B cell (primary cell): ENCODE results near the gene PPP1R14C. TPM values are rescaled to one million over a fixed set of nuclear protein-coding genes. Genes with fewer than 3 reads are reported as not detected.

ENCODE experiments used
- ATAC-seq: fragments of 200-7000 bp; cut with Tn5 transposase; one replicate; pipeline ENCODE4 v1.10.0; 2021; ENCODE audit warnings: low read depth, mild to moderate bottlenecking, moderate number of reproducible peaks, moderate library complexity
- CTCF ChIA-PET: fragments of 350-600 bp; sonication (Branson Sonifier 250); formaldehyde crosslinking; loops from one replicate; lab custom pipeline; 2021; ENCODE audit warnings: antibody characterized with exemption, inconsistent platforms; lab: Charles Lee
- POLR2A ChIA-PET: fragments of 350-600 bp; sonication (Branson Sonifier 250); formaldehyde crosslinking; loops from one replicate; lab custom pipeline; 2021; ENCODE audit warnings: antibody characterized with exemption; lab: Charles Lee
- DNase-seq: peaks from one replicate; pipeline ENCODE4 v3.0.0; 2013
- H2AFZ ChIP-seq: 2 replicates; pipeline ENCODE4 v1.6.1; 2012; ENCODE audit warnings: mild to moderate bottlenecking, low read depth, low read length; ENCODE audit not compliant: insufficient read depth, poor library complexity, severe bottlenecking
- H3K27ac ChIP-seq, 2 donors: 1 replicate in 1 of 2; 2 replicates in 1 of 2; pipeline ENCODE4 v1.5.1; 2012 to 2013; ENCODE audit warnings: low read length in 2 of 2, mild to moderate bottlenecking in 2 of 2, moderate library complexity in 1 of 2
- H3K27me3 ChIP-seq, 4 experiments: fragments of 200-600 bp in 1 of 4; sonication (generic) in 1 of 4; replicated peaks in 1 of 4; 1 replicate in 2 of 4; 2 replicates in 2 of 4; pipeline versions ENCODE4 v1.6.1 to v1.7.0; 2013 to 2016; ENCODE audit warnings: low read length in 3 of 4, mild to moderate bottlenecking in 2 of 4, mixed read lengths in 1 of 4, moderate library complexity in 1 of 4; ENCODE audit not compliant: insufficient read depth in 4 of 4, control insufficient read depth in 3 of 4; ENCODE audit errors: control extremely low read depth in 1 of 4
- H3K36me3 ChIP-seq, 2 experiments: replicated peaks in 1 of 2; 1 replicate in 1 of 2; 2 replicates in 1 of 2; pipeline versions ENCODE4 v1.6.1 to v1.7.1; 2013; ENCODE audit warnings: low read length in 1 of 2; ENCODE audit not compliant: insufficient read depth in 2 of 2, control insufficient read depth in 1 of 2; ENCODE audit errors: control extremely low read depth in 1 of 2, extremely low read depth in 1 of 2
- H3K4me1 ChIP-seq, 2 donors: fragments of 200-600 bp in 1 of 2; sonication (generic) in 1 of 2; 1 replicate in 1 of 2; 2 replicates in 1 of 2; pipeline versions ENCODE4 v1.5.1 to v1.6.1; 2013 to 2017; ENCODE audit warnings: low read length in 2 of 2; ENCODE audit not compliant: control insufficient read depth in 2 of 2, insufficient read depth in 2 of 2
- H3K4me2 ChIP-seq: replicated peaks from 2 replicates; pipeline ENCODE3; 2012; ENCODE audit warnings: mild to moderate bottlenecking, low read depth, low read length; ENCODE audit not compliant: poor library complexity, severe bottlenecking
- H3K4me3 ChIP-seq, 5 experiments: fragments of 200-600 bp in 1 of 5; sonication (generic) in 1 of 5; 1 replicate in 3 of 5; 2 replicates in 2 of 5; pipeline versions ENCODE4 v1.5.1 to v1.7.0; 2011 to 2016; ENCODE audit warnings: low read length in 4 of 5, mild to moderate bottlenecking in 4 of 5, low read depth in 2 of 5, control low read depth in 1 of 5, moderate library complexity in 1 of 5; ENCODE audit not compliant: insufficient read depth in 1 of 5; ENCODE audit errors: control extremely low read depth in 1 of 5, extremely low read depth in 1 of 5
- H3K79me2 ChIP-seq: fragments of 200-600 bp; sonication (generic); one replicate; pipeline ENCODE4 v1.6.0; 2016; ENCODE audit warnings: low read length; ENCODE audit not compliant: control insufficient read depth, insufficient read depth
- H3K9ac ChIP-seq: fragments of 200-600 bp; sonication (generic); 2 replicates; pipeline ENCODE4 v1.6.1; 2017; ENCODE audit warnings: mild to moderate bottlenecking, low read length, moderate library complexity
- H3K9me3 ChIP-seq, 3 donors: one replicate each; pipeline versions ENCODE4 v1.6.1 to v1.7.1; 2013; ENCODE audit warnings: low read length in 2 of 3; ENCODE audit not compliant: control insufficient read depth in 2 of 3, insufficient read depth in 1 of 3; ENCODE audit errors: control extremely low read depth in 1 of 3
- H4K20me1 ChIP-seq: 2 replicates; pipeline ENCODE4 v1.6.0; 2012; ENCODE audit warnings: mild to moderate bottlenecking, low read length; ENCODE audit not compliant: insufficient read depth, control insufficient read depth, poor library complexity, severe bottlenecking
- H3K27ac Mint-ChIP-seq: one replicate; pipeline ENCODE4 v1.8.0; 2021; ENCODE audit warnings: mixed read lengths
- H3K27me3 Mint-ChIP-seq: one replicate; pipeline ENCODE4 v1.8.0; 2021; ENCODE audit warnings: mixed read lengths
- H3K4me1 Mint-ChIP-seq: one replicate; pipeline ENCODE4 v1.8.0; 2021; ENCODE audit warnings: mixed read lengths
- H3K4me3 Mint-ChIP-seq: one replicate; pipeline ENCODE4 v1.8.0; 2021; ENCODE audit warnings: mixed read lengths
- H3K9me3 Mint-ChIP-seq: one replicate; pipeline ENCODE4 v1.8.0; 2022; ENCODE audit warnings: mixed read lengths; ENCODE audit not compliant: insufficient read depth
- CTCF ChIP-seq: fragments of 200-600 bp; IDR thresholded peaks from one replicate; pipeline ENCODE4 v1.8.0; 2022; ENCODE audit warnings: antibody characterized with exemption, mild to moderate bottlenecking
- EZH2 ChIP-seq: IDR thresholded peaks from 2 replicates; pipeline ENCODE4 v1.6.1; 2012; ENCODE audit warnings: borderline replicate concordance, low read depth, mild to moderate bottlenecking, moderate library complexity, low read length; ENCODE audit not compliant: insufficient read depth, poor library complexity, severe bottlenecking
- WGBS: methylation state at CpG from one replicate; pipeline ENCODE4 v1.1.5; 2013; ENCODE audit warnings: missing lambda C conversion rate; ENCODE audit not compliant: insufficient coverage; 5-methylcytosine and 5-hydroxymethylcytosine counted together
- intact Hi-C: fragments of 100-400 bp; cut with micrococcal nuclease; formaldehyde crosslinking; loops from one replicate; pipeline ENCODE4 v1.10.0; 2022
- polyA plus RNA-seq: library from polyadenylated mRNA; depleted of rRNA; stranded (reverse); fragments of >200 nt; gene quantifications from 2 replicates; pipeline ENCODE4 v1.2.3, GENCODE V29; 2012
- total RNA-seq, 2 donors: library from RNA; stranded (reverse); fragments of 120-200 nt in 1 of 2; gene quantifications; 1 replicate in 1 of 2; 2 replicates in 1 of 2; pipeline versions ENCODE4 v1.2.3 to v1.2.4, GENCODE V29; 2013 to 2022

The PPP1R14C gene
- total and polyA plus RNA-seq, 2 donors (not counting 1 experiment from before 2014, with no cell fraction given), result not detected

DNA sequence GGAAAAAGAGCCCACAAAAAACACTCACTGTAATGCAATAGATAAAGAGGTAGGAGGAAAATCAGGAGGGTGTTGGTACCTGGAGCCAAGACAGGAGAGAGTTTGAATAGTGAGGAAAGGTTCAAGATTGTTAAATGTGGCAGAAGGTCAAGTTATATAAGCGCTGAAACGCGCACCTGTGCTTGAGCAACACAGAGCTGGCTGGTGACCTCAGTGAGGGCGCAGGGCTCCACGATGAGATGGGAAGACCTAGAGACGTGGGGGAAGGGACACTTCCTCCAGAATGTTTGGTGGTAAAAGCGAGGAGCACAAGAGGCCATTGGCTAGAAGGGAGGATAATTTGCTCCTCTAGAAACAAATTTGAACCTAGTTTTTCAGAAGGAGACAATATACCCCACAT is 4.2 kb upstream of the PPP1R14C start:
- H3K79me2 ChIP-seq, result no peaks in the 10 kb centered on the region
- Mint-ChIP-seq H3K27me3 (peaks cover 43% of the 10 kb centered on the region), H3K4me3 (no peak overlapping the region), H3K27ac (no peak overlapping the region), H3K4me1 (peaks cover 7% of the 10 kb centered on the region), H3K9me3 (peaks cover 8% of the 10 kb centered on the region)
- peaks cover 0 to 17% (median 11%) of the 10 kb centered on the region in 3 donors for H3K9me3 ChIP-seq
- DNase-seq (no peak), ATAC-seq (no peak)
- no peak overlapping the region for H3K27ac ChIP-seq
- no peak overlapping the region for H3K4me2 ChIP-seq
- H3K27me3 ChIP-seq, result peaks cover 0 to 44% (median 15%) of the 10 kb centered on the region in 4 experiments
- peaks cover 14 to 15% of the 10 kb centered on the region in 2 donors for H3K4me1 ChIP-seq
- H3K4me3 ChIP-seq, result no peak overlapping the region
- no peak overlapping the region for H3K9ac ChIP-seq
- POLR2A ChIA-PET, result no interaction called here
- 90% methylated on average over 6 of the region's 7 CpGs for WGBS
- TF ChIP-seq EZH2 (no peak), CTCF (no peak)
- CTCF ChIA-PET, result interaction anchor here (0.5 kb wide), 1 partner anchor 335 kb away, joined by 3 read pairs; no protein-coding TSS in a partner anchor
- no peak overlapping the region for H2AFZ ChIP-seq
- intact Hi-C loops, result no loop called here
- no peaks in the 10 kb centered on the region for H4K20me1 ChIP-seq
- H3K36me3 ChIP-seq, result no peaks in the 10 kb centered on the region

GRCh38 chr6:150139533-150139932 is 3.3 kb upstream of the PPP1R14C start:
- H3K9me3 Mint-ChIP-seq, result peaks cover 8% of the 10 kb centered on the region
- Histone ChIP-seq H3K27ac (no peak overlapping the region), H3K4me1 (peaks cover 18 to 23% of the 10 kb centered on the region in 2 donors), H3K79me2 (no peaks in the 10 kb centered on the region), H4K20me1 (no peaks in the 10 kb centered on the region), H3K27me3 (peaks cover 0 to 48% (median 23%) of the 10 kb centered on the region in 4 experiments), H3K4me2 (no peak overlapping the region), H3K4me3 (no peak overlapping the region), H2AFZ (no peak overlapping the region), H3K36me3 (no peaks in the 10 kb centered on the region), H3K9ac (no peak overlapping the region), H3K9me3 (peaks cover 0 to 17% (median 11%) of the 10 kb centered on the region in 3 donors)
- no peak for DNase-seq
- no peak for ATAC-seq
- WGBS, result no CpG with 5 or more reads among the region's 3 CpGs
- CTCF ChIA-PET, result no interaction called here
- peaks cover 48% of the 10 kb centered on the region for H3K27me3 Mint-ChIP-seq
- no peak overlapping the region for H3K4me3 Mint-ChIP-seq
- POLR2A ChIA-PET, result no interaction called here
- no peak for TF ChIP-seq EZH2
- TF ChIP-seq CTCF, result no peak
- no peak overlapping the region for H3K27ac Mint-ChIP-seq
- intact Hi-C loops, result no loop called here
- H3K4me1 Mint-ChIP-seq, result peaks cover 14% of the 10 kb centered on the region
